ENCODE data around the gene CYP11A1. TPM values are rescaled to one million over a fixed set of nuclear protein-coding genes. Genes with fewer than 3 reads are reported as not detected.

Gene CYP11A1
- total RNA-seq, 1 donor from 2014 or later: 0.43 TPM

- H3K4me3 ChIP-seq (ENCODE audit: insufficient read depth, low read depth, low read length): no peak overlapping the region
- H3K4me2 ChIP-seq (ENCODE audit: low read length): no peak overlapping the region
- FAIRE-seq: no peak
- Mint-ChIP-seq H3K4me1 (ENCODE audit: low read depth, unreplicated experiment) (peaks cover 24% of the 10 kb centered on the region), H3K27ac (ENCODE audit: unreplicated experiment) (no peak overlapping the region), H3K9me3 (ENCODE audit: unreplicated experiment) (peaks cover 3% of the 10 kb centered on the region), H3K4me3 (ENCODE audit: unreplicated experiment) (no peak overlapping the region), H3K27me3 (ENCODE audit: low read depth, unreplicated experiment) (peaks cover 13% of the 10 kb centered on the region), H3K36me3 (ENCODE audit: low read depth, unreplicated experiment) (no peaks in the 10 kb centered on the region)
- no peaks in the 10 kb centered on the region for H3K36me3 ChIP-seq (ENCODE audit: insufficient read depth, low read length)
- no peaks in the 10 kb centered on the region for H3K79me2 ChIP-seq (ENCODE audit: insufficient read depth, low read length)
- TF ChIP-seq CTCF (IDR thresholded peaks at IDR 0.05; ENCODE audit: insufficient read depth, low read depth, low read length) (no peak), EZH2 (IDR thresholded peaks at IDR 0.05; ENCODE audit: insufficient read depth, low read length) (no peak)
- no peaks in the 10 kb centered on the region for H3K9me3 ChIP-seq (ENCODE audit: insufficient read depth, low read depth, low read length)
- no peak overlapping the region for H3K9ac ChIP-seq (ENCODE audit: low read length)
- no peaks in the 10 kb centered on the region for H4K20me1 ChIP-seq (ENCODE audit: insufficient read depth, low read length)
- peaks cover 41% of the 10 kb centered on the region for H3K4me1 ChIP-seq (ENCODE audit: insufficient read depth, low read length)
- H3K27me3 ChIP-seq (ENCODE audit: insufficient read depth, low read length): no peaks in the 10 kb centered on the region
- DNase-seq (ENCODE audit: low read depth): no peak
- no peak overlapping the region for H2AFZ ChIP-seq (ENCODE audit: low read depth, low read length)
- H3K27ac ChIP-seq (ENCODE audit: low read depth, low read length): no peak overlapping the region
These were observed 20.3 kb upstream of the CYP11A1 start for GRCh38 chr15:74387621-74388362.

- H4K20me1 ChIP-seq (ENCODE audit: insufficient read depth, low read length): no peaks in the 10 kb centered on the region
- TF ChIP-seq EZH2 (IDR thresholded peaks at IDR 0.05; ENCODE audit: insufficient read depth, low read length) (no peak), CTCF (IDR thresholded peaks at IDR 0.05; ENCODE audit: insufficient read depth, low read depth, low read length) (no peak)
- no peaks in the 10 kb centered on the region for H3K9me3 ChIP-seq (ENCODE audit: insufficient read depth, low read depth, low read length)
- Mint-ChIP-seq H3K9me3 (ENCODE audit: unreplicated experiment) (peaks cover 3% of the 10 kb centered on the region), H3K27ac (ENCODE audit: unreplicated experiment) (no peak overlapping the region), H3K36me3 (ENCODE audit: low read depth, unreplicated experiment) (no peaks in the 10 kb centered on the region), H3K4me1 (ENCODE audit: low read depth, unreplicated experiment) (peaks cover 19% of the 10 kb centered on the region), H3K27me3 (ENCODE audit: low read depth, unreplicated experiment) (peaks cover 9% of the 10 kb centered on the region), H3K4me3 (ENCODE audit: unreplicated experiment) (no peak overlapping the region)
- FAIRE-seq (no peak), DNase-seq (ENCODE audit: low read depth) (no peak)
- no peaks in the 10 kb centered on the region for H3K27me3 ChIP-seq (ENCODE audit: insufficient read depth, low read length)
- H3K36me3 ChIP-seq (ENCODE audit: insufficient read depth, low read length): no peaks in the 10 kb centered on the region
- H3K27ac ChIP-seq (ENCODE audit: low read depth, low read length): no peak overlapping the region
- no peak overlapping the region for H3K9ac ChIP-seq (ENCODE audit: low read length)
- H3K4me2 ChIP-seq (ENCODE audit: low read length): no peak overlapping the region
- no peak overlapping the region for H2AFZ ChIP-seq (ENCODE audit: low read depth, low read length)
- peaks cover 40% of the 10 kb centered on the region for H3K4me1 ChIP-seq (ENCODE audit: insufficient read depth, low read length)
- no peaks in the 10 kb centered on the region for H3K79me2 ChIP-seq (ENCODE audit: insufficient read depth, low read length)
- no peak overlapping the region for H3K4me3 ChIP-seq (ENCODE audit: insufficient read depth, low read depth, low read length)
These were observed 19.7 kb upstream of the CYP11A1 start for GRCh38 chr15:74387141-74387541.

- FAIRE-seq: no peak
- Histone ChIP-seq H3K4me3 (ENCODE audit: insufficient read depth, low read depth, low read length) (no peak overlapping the region), H3K9me3 (ENCODE audit: insufficient read depth, low read depth, low read length) (no peaks in the 10 kb centered on the region), H3K36me3 (ENCODE audit: insufficient read depth, low read length) (no peaks in the 10 kb centered on the region), H3K27ac (ENCODE audit: low read depth, low read length) (no peak overlapping the region), H4K20me1 (ENCODE audit: insufficient read depth, low read length) (no peaks in the 10 kb centered on the region), H3K4me1 (ENCODE audit: insufficient read depth, low read length) (peaks cover 37% of the 10 kb centered on the region), H2AFZ (ENCODE audit: low read depth, low read length) (no peak overlapping the region), H3K4me2 (ENCODE audit: low read length) (no peak overlapping the region), H3K79me2 (ENCODE audit: insufficient read depth, low read length) (no peaks in the 10 kb centered on the region), H3K27me3 (ENCODE audit: insufficient read depth, low read length) (no peaks in the 10 kb centered on the region), H3K9ac (ENCODE audit: low read length) (no peak overlapping the region)
- Mint-ChIP-seq H3K4me1 (ENCODE audit: low read depth, unreplicated experiment) (peaks cover 19% of the 10 kb centered on the region), H3K36me3 (ENCODE audit: low read depth, unreplicated experiment) (no peaks in the 10 kb centered on the region), H3K27me3 (ENCODE audit: low read depth, unreplicated experiment) (peaks cover 6% of the 10 kb centered on the region), H3K4me3 (ENCODE audit: unreplicated experiment) (no peak overlapping the region), H3K9me3 (ENCODE audit: unreplicated experiment) (peaks cover 2% of the 10 kb centered on the region), H3K27ac (ENCODE audit: unreplicated experiment) (no peak overlapping the region)
- TF ChIP-seq CTCF (IDR thresholded peaks at IDR 0.05; ENCODE audit: insufficient read depth, low read depth, low read length) (no peak), EZH2 (IDR thresholded peaks at IDR 0.05; ENCODE audit: insufficient read depth, low read length) (no peak)
- no peak for DNase-seq (ENCODE audit: low read depth)
These were observed 19.2 kb upstream of the CYP11A1 start for GRCh38 chr15:74386496-74387140.
